Esophagus (tissue), 2 donors: ENCODE measurements around the gene VAX1. TPM values are rescaled to one million over a fixed set of nuclear protein-coding genes. Genes with fewer than 3 reads are reported as not detected.
A peak's percentile ranks its signal among the peaks of the same experiment; 100 is the strongest.

Source experiments
- H3K27ac ChIP-seq, 2 donors: one replicate each; pipeline ENCODE4 v1.5.1; 2013; ENCODE audit warnings: low read depth in 2 of 2, mild to moderate bottlenecking in 2 of 2, inconsistent platforms in 1 of 2, low read length in 1 of 2, moderate library complexity in 1 of 2
- H3K27me3 ChIP-seq, 2 donors: one replicate each; pipeline ENCODE4 v1.6.1; 2013; ENCODE audit warnings: low read length in 2 of 2, control low read depth in 1 of 2, mild to moderate bottlenecking in 1 of 2; ENCODE audit not compliant: insufficient read depth in 2 of 2, control insufficient read depth in 1 of 2
- H3K36me3 ChIP-seq, 2 donors: one replicate each; pipeline ENCODE4 v1.6.1; 2013; ENCODE audit warnings: low read length in 1 of 2; ENCODE audit not compliant: control insufficient read depth in 2 of 2, insufficient read depth in 2 of 2
- H3K4me1 ChIP-seq, 2 donors: one replicate each; pipeline ENCODE4 v1.6.1; 2013; ENCODE audit warnings: low read length in 1 of 2; ENCODE audit not compliant: control insufficient read depth in 2 of 2, insufficient read depth in 2 of 2
- H3K4me3 ChIP-seq, 2 donors: one replicate each; pipeline ENCODE4 v1.5.1; 2013; ENCODE audit warnings: low read length in 2 of 2, mild to moderate bottlenecking in 2 of 2, low read depth in 1 of 2, moderate library complexity in 1 of 2
- H3K9me3 ChIP-seq, 2 donors: one replicate each; pipeline ENCODE4 v1.6.1; 2013; ENCODE audit warnings: mild to moderate bottlenecking in 2 of 2, low read depth in 1 of 2, low read length in 1 of 2, moderate library complexity in 1 of 2; ENCODE audit not compliant: control insufficient read depth in 2 of 2, insufficient read depth in 1 of 2
- WGBS, 2 donors: extraction: QIAGEN DNeasy Blood & Tissue Kit; methylation state at CpG; one replicate each; pipeline ENCODE4 v1.1.7; 2013; 5-methylcytosine and 5-hydroxymethylcytosine counted together
- polyA plus RNA-seq, 2 donors: library from polyadenylated mRNA; stranded (reverse); fragments of 200-250 nt; gene quantifications; one replicate each; pipeline ENCODE4 v1.2.3, GENCODE V29; 2013
- donor health status: healthy with polysubstance abuse.
- donor health status: Bipolar disorder and iron deficiency.

VAX1 gene
- polyA plus RNA-seq, 2 donors: not detected

DNA sequence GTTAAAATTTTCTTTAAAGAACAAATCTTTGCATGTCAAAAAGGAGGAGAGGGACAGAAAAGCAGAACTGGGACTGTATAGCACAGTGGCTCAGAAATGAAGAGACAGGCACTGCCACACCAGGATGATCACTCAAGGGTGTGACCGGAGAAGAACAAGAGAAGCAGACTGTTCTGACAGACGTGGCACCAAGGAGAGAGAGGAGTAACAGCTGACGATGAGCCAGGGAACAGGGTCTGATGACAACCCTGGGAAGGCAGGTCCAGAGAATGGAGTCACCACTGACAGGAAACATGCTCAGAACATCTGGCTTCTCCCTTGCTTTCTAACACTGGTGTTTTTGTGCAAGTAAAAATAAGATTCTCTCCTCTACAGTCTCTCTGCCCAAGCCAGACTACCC, 14.6 kb upstream of the VAX1 start:
- H3K27ac ChIP-seq: no peak overlapping the region
- no peaks in the 10 kb centered on the region for H3K36me3 ChIP-seq
- no peak overlapping the region for H3K4me3 ChIP-seq
- H3K27me3 ChIP-seq: peaks cover 5 to 8% of the 10 kb centered on the region in 2 donors
- H3K4me1 ChIP-seq: no peaks in the 10 kb centered on the region
- 42% methylated on average over 3 of the region's 3 CpGs for WGBS, 2 donors
- H3K9me3 ChIP-seq: no peaks in the 10 kb centered on the region

DNA sequence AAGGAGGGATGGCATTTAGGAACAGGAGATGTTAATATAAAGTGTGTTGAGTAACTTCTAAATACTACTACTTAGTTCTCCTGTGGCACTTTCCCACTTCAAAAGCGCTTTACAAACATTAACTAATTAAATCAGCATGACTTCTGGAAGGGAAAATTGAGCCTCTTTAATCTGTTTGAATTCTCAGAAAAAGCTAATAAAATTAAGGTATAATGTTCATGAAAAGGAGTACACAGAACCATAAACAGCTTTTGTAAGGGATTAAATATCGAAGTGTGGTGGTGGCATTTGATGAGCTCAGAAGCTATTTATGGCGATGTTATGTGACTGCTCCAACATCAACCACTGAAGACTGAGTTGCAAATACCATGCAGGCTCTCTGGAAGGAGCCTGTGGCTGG, 10.2 kb upstream of the VAX1 start:
- H3K27ac ChIP-seq: no peak overlapping the region
- H3K4me1 ChIP-seq: no peaks in the 10 kb centered on the region
- H3K4me3 ChIP-seq: no peak overlapping the region
- H3K9me3 ChIP-seq: peaks cover 0 to 3% of the 10 kb centered on the region in 2 donors
- peaks cover 4 to 16% of the 10 kb centered on the region in 2 donors for H3K27me3 ChIP-seq
- WGBS, 2 donors: 78 to 79% methylated on average over 3 of the region's 3 CpGs
- H3K36me3 ChIP-seq: no peaks in the 10 kb centered on the region

- no peak overlapping the region for H3K4me3 ChIP-seq
- H3K9me3 ChIP-seq: peaks cover 3% of the 10 kb centered on the region in 2 donors
- no peaks in the 10 kb centered on the region for H3K36me3 ChIP-seq
- H3K27ac ChIP-seq: no peak overlapping the region
- WGBS, 2 donors: 66 to 69% methylated on average over 4 of the region's 4 CpGs
- H3K27me3 ChIP-seq: peaks cover 18 to 29% of the 10 kb centered on the region in 2 donors
- H3K4me1 ChIP-seq: no peaks in the 10 kb centered on the region
These were observed 6.9 kb upstream of the VAX1 start for GRCh38 chr10:117145019-117145418.

DNA sequence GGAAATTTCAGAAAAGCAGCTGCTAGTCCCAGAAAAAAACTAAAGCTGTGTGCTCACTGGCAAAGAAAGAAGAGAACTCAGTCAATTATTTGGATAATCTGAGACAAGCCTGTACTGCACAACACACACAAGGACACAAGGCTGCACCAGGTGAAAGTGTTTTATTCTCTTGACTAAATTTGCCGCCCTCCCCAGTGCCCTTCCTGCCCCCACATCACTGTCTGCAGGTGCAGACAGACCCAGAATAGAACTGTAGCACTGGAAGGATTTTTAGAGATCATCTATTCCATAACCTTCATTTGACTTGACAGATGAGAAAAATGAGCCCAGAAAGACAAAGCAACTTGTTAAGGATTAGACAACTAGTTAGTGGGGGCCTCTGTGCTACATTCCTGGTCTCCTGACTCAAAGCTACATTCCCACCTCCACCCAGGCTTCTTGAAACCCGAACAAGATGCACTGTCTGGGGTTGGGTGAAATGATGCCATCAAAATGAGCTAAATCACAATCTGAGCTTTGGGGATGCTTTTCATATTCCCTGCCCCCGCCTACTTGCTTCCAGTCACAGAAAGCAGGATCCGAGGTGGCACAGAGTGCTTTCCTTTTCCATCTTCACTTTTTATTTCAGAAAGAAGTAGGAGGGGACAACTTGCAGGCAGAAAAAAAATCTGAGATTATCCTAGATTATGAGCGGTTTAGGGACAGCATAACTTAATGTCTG, 5.2 kb upstream of the VAX1 start:
- Histone ChIP-seq H3K27ac (no peak overlapping the region), H3K27me3 (peaks cover 28 to 30% of the 10 kb centered on the region in 2 donors), H3K9me3 (peaks cover 3% of the 10 kb centered on the region in 2 donors), H3K4me3 (no peak overlapping the region), H3K4me1 (peaks cover 1 to 3% of the 10 kb centered on the region in 2 donors), H3K36me3 (no peaks in the 10 kb centered on the region)
- 46 to 59% methylated on average over 5 of the region's 5 CpGs for WGBS, 2 donors

DNA sequence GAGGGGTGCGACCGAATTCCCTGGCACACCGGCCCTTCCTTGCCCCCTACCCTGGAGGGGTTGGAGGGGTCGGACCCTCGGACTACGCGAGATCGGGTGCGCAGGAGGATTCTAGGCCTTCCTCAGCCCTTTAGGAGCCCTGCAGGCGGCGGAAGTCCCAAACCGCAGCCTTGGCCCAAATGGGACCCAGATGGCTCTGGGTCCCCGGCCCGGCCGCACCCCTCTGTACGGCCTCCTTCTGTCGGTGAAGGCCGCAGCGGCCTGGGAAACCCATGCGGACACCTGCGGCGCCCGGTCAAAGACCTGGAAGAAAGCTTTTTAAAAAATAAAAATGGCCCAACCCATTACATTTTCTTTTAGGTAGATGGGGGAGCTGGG, 2.4 kb upstream of the VAX1 start:
- H3K9me3 ChIP-seq: peaks cover 3% of the 10 kb centered on the region in 2 donors
- H3K27me3 ChIP-seq: peaks cover 36 to 46% of the 10 kb centered on the region in 2 donors
- 6 to 13% methylated on average over 17 to 23 of the region's 23 CpGs for WGBS, 2 donors
- no peak overlapping the region for H3K4me3 ChIP-seq
- H3K27ac ChIP-seq: no peak overlapping the region
- H3K4me1 ChIP-seq: peaks cover 2 to 13% of the 10 kb centered on the region in 2 donors
- H3K36me3 ChIP-seq: no peaks in the 10 kb centered on the region

GRCh38 chr10:117139581-117140524, 1.8 kb upstream of the VAX1 start:
- no peak overlapping the region for H3K27ac ChIP-seq
- no peaks in the 10 kb centered on the region for H3K36me3 ChIP-seq
- WGBS, 2 donors: 10 to 12% methylated on average over 50 to 71 of the region's 72 CpGs
- H3K4me3 ChIP-seq: no peak overlapping the region
- peaks cover 2 to 13% of the 10 kb centered on the region in 2 donors for H3K4me1 ChIP-seq
- peaks cover 34 to 50% of the 10 kb centered on the region in 2 donors for H3K27me3 ChIP-seq
- H3K9me3 ChIP-seq: peaks cover under 1 to 3% of the 10 kb centered on the region in 2 donors

GRCh38 chr10:117138838-117139580, 939 bp upstream of the VAX1 start:
- peaks cover 29 to 54% of the 10 kb centered on the region in 2 donors for H3K27me3 ChIP-seq
- peaks cover 3% of the 10 kb centered on the region in 2 donors for H3K9me3 ChIP-seq
- no peaks in the 10 kb centered on the region for H3K36me3 ChIP-seq
- no peak overlapping the region for H3K27ac ChIP-seq
- peaks cover 5 to 14% of the 10 kb centered on the region in 2 donors for H3K4me1 ChIP-seq
- peak overlapping the region in 1 of 2 donors; percentile 5 for H3K4me3 ChIP-seq
- WGBS, 2 donors: 7 to 8% methylated on average over 19 of the region's 19 CpGs

DNA sequence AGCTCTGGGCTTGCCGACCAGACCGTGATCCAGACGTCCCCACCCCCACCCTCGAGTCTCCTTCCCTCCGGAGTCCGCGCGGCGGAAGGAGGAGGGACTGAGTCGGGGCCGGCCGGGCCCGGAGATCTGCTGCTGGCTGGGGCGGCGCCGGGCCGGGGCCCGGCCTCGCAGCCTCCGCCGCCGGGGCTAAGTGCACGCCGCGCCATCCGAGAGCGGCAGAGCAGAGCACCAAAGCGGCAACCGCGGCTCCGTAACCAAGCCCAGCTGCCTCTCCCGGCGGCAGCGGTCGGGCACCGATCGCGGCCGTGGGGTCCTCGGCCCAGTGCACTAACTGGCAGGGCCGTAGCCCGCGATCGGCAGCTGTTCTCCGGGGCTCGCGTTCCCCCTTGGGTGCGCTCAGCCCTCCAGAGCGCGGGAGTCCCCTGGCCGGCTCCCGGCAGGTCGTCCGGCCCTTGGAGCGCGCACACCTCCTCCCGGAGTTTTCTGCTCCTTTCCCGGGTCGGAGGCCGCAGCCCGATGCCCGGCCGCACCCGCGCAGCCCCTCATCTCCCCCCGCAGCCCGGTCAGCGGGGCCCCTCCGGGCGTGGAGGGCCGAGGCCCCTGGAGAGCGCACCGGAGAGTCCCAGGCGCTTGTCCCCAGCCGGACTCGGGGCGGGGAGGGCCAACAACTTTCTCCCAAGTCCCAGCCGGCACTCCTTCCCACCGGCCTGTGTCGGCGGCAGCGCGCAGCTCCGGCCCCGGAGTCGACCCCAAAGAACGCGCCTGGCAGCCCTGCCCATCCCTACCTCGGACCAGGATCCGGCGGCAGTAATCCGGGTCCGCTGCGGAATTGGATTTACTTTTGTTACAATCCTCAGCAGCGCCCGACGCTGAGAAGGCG, 799 bp downstream of the VAX1 start:
- H3K36me3 ChIP-seq: no peaks in the 10 kb centered on the region
- peaks cover 5 to 15% of the 10 kb centered on the region in 2 donors for H3K4me1 ChIP-seq
- peak overlapping the region; percentile 36 to 52 for H3K4me3 ChIP-seq
- no peak overlapping the region for H3K27ac ChIP-seq
- H3K27me3 ChIP-seq: peaks cover 24 to 58% of the 10 kb centered on the region in 2 donors
- WGBS, 2 donors: 2% methylated on average over 61 to 98 of the region's 98 CpGs
- peaks cover 3 to 6% of the 10 kb centered on the region in 2 donors for H3K9me3 ChIP-seq
